ENCODE data around the gene SYF2. TPM values are rescaled to one million over a fixed set of nuclear protein-coding genes. Genes with fewer than 3 reads are reported as not detected.

Gene SYF2
- total RNA-seq, 1 donor from 2014 or later: 80.7 TPM

GRCh38 chr1:25247024-25247828, 14.9 kb upstream of the SYF2 start, which contains the start of gene RSRP1:
Gene RSRP1, minus strand, starts transcription at chr1:25247454. Its CDS starts 491 bp downstream, at chr1:25246963.
- peak; percentile 84 for DNase-seq (ENCODE audit: low read depth)
- peak within 1 kb of the TSS; percentile 93 for H3K4me3 ChIP-seq (ENCODE audit: low read depth, low read length)
- no peaks in the 10 kb centered on the region for H3K27me3 ChIP-seq (ENCODE audit: control insufficient read depth, insufficient read depth, low read length)
- H3K36me3 ChIP-seq (ENCODE audit: control insufficient read depth, insufficient read depth, low read length): peaks cover 2% of the 10 kb centered on the region
- no peak for TF ChIP-seq CTCF (IDR thresholded peaks at IDR 0.05; ENCODE audit: insufficient read depth, low read length, poor library complexity, severe bottlenecking)

GRCh38 chr1:25246600-25247023, 14.3 kb upstream of the SYF2 start:
- H3K4me3 ChIP-seq (ENCODE audit: low read depth, low read length): peak overlapping the region; percentile 93
- H3K36me3 ChIP-seq (ENCODE audit: control insufficient read depth, insufficient read depth, low read length): peaks cover 2% of the 10 kb centered on the region
- H3K27me3 ChIP-seq (ENCODE audit: control insufficient read depth, insufficient read depth, low read length): no peaks in the 10 kb centered on the region
- TF ChIP-seq CTCF (IDR thresholded peaks at IDR 0.05; ENCODE audit: insufficient read depth, low read length, poor library complexity, severe bottlenecking): no peak
- no peak for DNase-seq (ENCODE audit: low read depth)

GRCh38 chr1:25245809-25246599, 13.7 kb upstream of the SYF2 start:
- DNase-seq (ENCODE audit: low read depth): no peak
- no peak for TF ChIP-seq CTCF (IDR thresholded peaks at IDR 0.05; ENCODE audit: insufficient read depth, low read length, poor library complexity, severe bottlenecking)
- no peaks in the 10 kb centered on the region for H3K27me3 ChIP-seq (ENCODE audit: control insufficient read depth, insufficient read depth, low read length)
- H3K36me3 ChIP-seq (ENCODE audit: control insufficient read depth, insufficient read depth, low read length): peaks cover 2% of the 10 kb centered on the region
- peak overlapping the region; percentile 93 for H3K4me3 ChIP-seq (ENCODE audit: low read depth, low read length)

- Histone ChIP-seq H3K36me3 (ENCODE audit: control insufficient read depth, insufficient read depth, low read length) (peaks cover 2% of the 10 kb centered on the region), H3K4me3 (ENCODE audit: low read depth, low read length) (peak overlapping the region; percentile 93), H3K27me3 (ENCODE audit: control insufficient read depth, insufficient read depth, low read length) (no peaks in the 10 kb centered on the region)
- TF ChIP-seq CTCF (IDR thresholded peaks at IDR 0.05; ENCODE audit: insufficient read depth, low read length, poor library complexity, severe bottlenecking): no peak
- no peak for DNase-seq (ENCODE audit: low read depth)
Measured at GRCh38 chr1:25245393-25245792, 13.1 kb upstream of the SYF2 start.

- TF ChIP-seq CTCF (IDR thresholded peaks at IDR 0.05; ENCODE audit: insufficient read depth, low read length, poor library complexity, severe bottlenecking): no peak
- Histone ChIP-seq H3K27me3 (ENCODE audit: control insufficient read depth, insufficient read depth, low read length) (no peaks in the 10 kb centered on the region), H3K4me3 (ENCODE audit: low read depth, low read length) (no peak overlapping the region), H3K36me3 (ENCODE audit: control insufficient read depth, insufficient read depth, low read length) (peaks cover 2% of the 10 kb centered on the region)
- no peak for DNase-seq (ENCODE audit: low read depth)
Measured at GRCh38 chr1:25243907-25244306, 11.6 kb upstream of the SYF2 start.

Data from kidney epithelial cell (primary cell).